ENCODE results near the gene SNX14. TPM values are rescaled to one million over a fixed set of nuclear protein-coding genes. Genes with fewer than 3 reads are reported as not detected.

The SNX14 gene
- total and polyA plus RNA-seq, 2 of the 13 experiments (the other 11 are each of a cell fraction or from before 2014, with no cell fraction given) = 83.5 to 112 TPM

GRCh38 chr6:85593438-85594196 lies at the start of gene SNX14 (continued):
- no peak for TF ChIP-seq NR3C1 (CRISPR knock-in tag; IDR thresholded peaks at IDR 0.05)
- peak; percentile 46; the same call in 1 of the 2 replicates for TF ChIP-seq ZSCAN9 (CRISPR knock-in tag; IDR thresholded peaks at IDR 0.05; ENCODE audit: borderline replicate concordance)
- no peak for TF ChIP-seq RBM22 (optimal IDR thresholded peaks at IDR 0.05; ENCODE audit: low read length)
- TF ChIP-seq CENPX (CRISPR knock-in tag; IDR thresholded peaks at IDR 0.05) = no peak
- TF ChIP-seq RCOR2 (CRISPR knock-in tag; IDR thresholded peaks at IDR 0.05) = no peak
- no peak for TF ChIP-seq ZNF12 (CRISPR knock-in tag; IDR thresholded peaks at IDR 0.05)
- no peak for TF ChIP-seq MATR3 (CRISPR knock-in tag; IDR thresholded peaks at IDR 0.05)
- TF ChIP-seq HIC2 (CRISPR knock-in tag; IDR thresholded peaks at IDR 0.05; ENCODE audit: low read depth) = no peak; the same call in 1 of the 2 replicates
- TF ChIP-seq ZNF562 (CRISPR knock-in tag; IDR thresholded peaks at IDR 0.05; ENCODE audit: borderline replicate concordance) = no peak
- no peak for TF ChIP-seq NR2F2 (IDR thresholded peaks at IDR 0.05; ENCODE audit: borderline replicate concordance, low read depth)
- TF ChIP-seq ZFP1 (CRISPR knock-in tag; IDR thresholded peaks at IDR 0.05) = no peak
- TF ChIP-seq ARID5B (CRISPR knock-in tag; IDR thresholded peaks at IDR 0.05) = 0 out of 2 replicates have a peak, but pooled peaks have one; percentile 6
- no peak for TF ChIP-seq ZFP36L1 (CRISPR knock-in tag; IDR thresholded peaks at IDR 0.05)
- TF ChIP-seq NCOA1 (CRISPR knock-in tag; IDR thresholded peaks at IDR 0.05) = 0 out of 2 replicates have a peak, but pooled peaks have one; percentile 63
- TF ChIP-seq MTA3 (CRISPR knock-in tag; IDR thresholded peaks at IDR 0.05) = no peak
- TF ChIP-seq ZFP36L2 (CRISPR knock-in tag; IDR thresholded peaks at IDR 0.05) = no peak
- TF ChIP-seq ZMYM2 (CRISPR knock-in tag; IDR thresholded peaks at IDR 0.05) = peak; percentile 32; the same call in 1 of the 2 replicates
- TF ChIP-seq ZNF350 (CRISPR knock-in tag; IDR thresholded peaks at IDR 0.05; ENCODE audit: borderline replicate concordance, low read depth) = peak; percentile 47; the same call in 1 of the 2 replicates
- TF ChIP-seq PAX8 (CRISPR knock-in tag; IDR thresholded peaks at IDR 0.05; ENCODE audit: borderline replicate concordance) = peak; percentile 51; the same call in 1 of the 2 replicates
- peak; percentile 86; the same call in 1 of the 2 replicates for TF ChIP-seq ZNF552 (CRISPR knock-in tag; IDR thresholded peaks at IDR 0.05; ENCODE audit: borderline replicate concordance)
- no peak for TF ChIP-seq ZNF282 (IDR thresholded peaks at IDR 0.05; ENCODE audit: partially characterized antibody)
- no peak for TF ChIP-seq NFE2L2 (IDR thresholded peaks at IDR 0.05; ENCODE audit: low read length)
- TF ChIP-seq MAFG (CRISPR knock-in tag; IDR thresholded peaks at IDR 0.05) = peak; percentile 68
- TF ChIP-seq CEBPB (IDR thresholded peaks at IDR 0.05; ENCODE audit: borderline replicate concordance, low read depth, low read length) = no peak
- peak; percentile 8; the same call in 1 of the 2 replicates for TF ChIP-seq NRL (CRISPR knock-in tag; IDR thresholded peaks at IDR 0.05; ENCODE audit: borderline replicate concordance)
- no peak for TF ChIP-seq ZNF589 (CRISPR knock-in tag; conservative IDR thresholded peaks at IDR 0.05)
- TF ChIP-seq PRMT3 (CRISPR knock-in tag; IDR thresholded peaks at IDR 0.05; ENCODE audit: borderline replicate concordance, low read depth) = peak; percentile 63; the same call in 1 of the 2 replicates

Measured in HepG2 (cell line).